Tibial nerve (tissue), 4 donors: ENCODE results near the gene NELFA. TPM values are rescaled to one million over a fixed set of nuclear protein-coding genes. Genes with fewer than 3 reads are reported as not detected.

Experiments used
- DNase-seq, 2 donors: peaks; one replicate each; pipeline ENCODE4 v3.0.0-alpha.2; 2019; ENCODE audit warnings: low spot score in 2 of 2
- H3K27ac ChIP-seq, 4 donors: fragments of 200-600 bp; sonication (generic) in 3 of 4; one replicate each; pipeline ENCODE4 v1.5.1; 2017 to 2019; ENCODE audit warnings: mild to moderate bottlenecking in 1 of 4
- H3K27me3 ChIP-seq, 2 donors: fragments of 200-600 bp; sonication (generic) in 1 of 2; one replicate each; pipeline versions ENCODE4 v1.5.1 to v1.6.0; 2017 to 2019
- H3K36me3 ChIP-seq, 3 donors: fragments of 200-600 bp; sonication (generic); one replicate each; pipeline ENCODE4 v1.5.1; 2018 to 2019
- H3K4me1 ChIP-seq, 4 donors: fragments of 200-600 bp; sonication (generic) in 3 of 4; one replicate each; pipeline ENCODE4 v1.5.1; 2017 to 2019
- H3K4me3 ChIP-seq, 4 donors: fragments of 200-600 bp; sonication (generic) in 3 of 4; one replicate each; pipeline ENCODE4 v1.5.1; 2017 to 2019; ENCODE audit warnings: mild to moderate bottlenecking in 1 of 4, moderate library complexity in 1 of 4
- H3K9me3 ChIP-seq, 4 donors: fragments of 200-600 bp; sonication (generic) in 3 of 4; one replicate each; pipeline ENCODE4 v1.5.1; 2017 to 2019
- CTCF ChIP-seq, 5 experiments: fragments of 200-600 bp in 3 of 5; fragments of 450-650 bp in 2 of 5; sonication (generic) in 3 of 5; IDR thresholded peaks; one replicate each; pipeline ENCODE4 v1.5.1; 2016 to 2019; ENCODE audit warnings: antibody characterized with exemption in 5 of 5, mild to moderate bottlenecking in 3 of 5, moderate library complexity in 2 of 5
- EP300 ChIP-seq, 2 donors: sonication (generic); formaldehyde crosslinking; IDR thresholded peaks; one replicate each; pipeline ENCODE4 v1.6.1; 2017; ENCODE audit warnings: antibody characterized with exemption in 2 of 2, mild to moderate bottlenecking in 1 of 2
- POLR2A ChIP-seq, 2 donors: fragments of 450-650 bp; IDR thresholded peaks; one replicate each; pipeline ENCODE4 v1.6.1; 2017; ENCODE audit warnings: antibody characterized with exemption in 2 of 2, mild to moderate bottlenecking in 2 of 2, moderate library complexity in 2 of 2
- WGBS, 2 donors: methylation state at CpG; one replicate each; pipeline ENCODE4 v1.1.5; 2018; 5-methylcytosine and 5-hydroxymethylcytosine counted together
- total RNA-seq, 4 donors: library from RNA; depleted of rRNA; stranded (reverse); fragments of >200 nt; gene quantifications; one replicate each; pipeline ENCODE4 v1.1.0, GENCODE V29; 2016

Gene NELFA
- total RNA-seq, 4 donors from 2014 or later = 32.9 to 43.1 (median 37.5) TPM

- DNase-seq = no peak
- no peak overlapping the region for H3K4me3 ChIP-seq
- peaks cover 0 to 10% (median 0%) of the 10 kb centered on the region in 4 donors for H3K4me1 ChIP-seq
- no peaks in the 10 kb centered on the region for H3K9me3 ChIP-seq
- WGBS, 2 donors = 89 to 94% methylated on average over 31 to 33 of the region's 33 CpGs
- no peaks in the 10 kb centered on the region for H3K27me3 ChIP-seq
- no peak overlapping the region for H3K27ac ChIP-seq
- TF ChIP-seq CTCF (IDR thresholded peaks at IDR 0.05) = no peak
- no peak for TF ChIP-seq EP300 (IDR thresholded peaks at IDR 0.05)
- TF ChIP-seq POLR2A (IDR thresholded peaks at IDR 0.05) = no peak
- H3K36me3 ChIP-seq = peaks cover 2 to 84% (median 30%) of the 10 kb centered on the region in 3 donors
Observed at GRCh38 chr4:1989533-1990347, 19.0 kb downstream of the NELFA start.

GRCh38 chr4:1988327-1988724 lies 20.4 kb downstream of the NELFA start:
- Histone ChIP-seq H3K36me3 (peaks cover 2 to 95% (median 44%) of the 10 kb centered on the region in 3 donors), H3K4me3 (no peak overlapping the region), H3K27me3 (no peaks in the 10 kb centered on the region), H3K27ac (no peak overlapping the region), H3K4me1 (peaks cover 0 to 10% (median 0%) of the 10 kb centered on the region in 4 donors), H3K9me3 (no peaks in the 10 kb centered on the region)
- DNase-seq = no peak
- no peak for TF ChIP-seq EP300 (IDR thresholded peaks at IDR 0.05)
- TF ChIP-seq CTCF (IDR thresholded peaks at IDR 0.05) = no peak
- no peak for TF ChIP-seq POLR2A (IDR thresholded peaks at IDR 0.05)
- WGBS, 2 donors = 89 to 93% methylated on average over 12 of the region's 12 CpGs

GRCh38 chr4:1987721-1988326 lies 20.9 kb downstream of the NELFA start:
- peaks cover 2 to 100% (median 45%) of the 10 kb centered on the region in 3 donors for H3K36me3 ChIP-seq
- no peak for DNase-seq
- 89 to 90% methylated on average over 24 to 26 of the region's 26 CpGs for WGBS, 2 donors

GRCh38 chr4:1987296-1987695 lies 21.5 kb downstream of the NELFA start:
- no peaks in the 10 kb centered on the region for H3K9me3 ChIP-seq
- H3K4me3 ChIP-seq = no peak overlapping the region
- DNase-seq = no peak
- no peaks in the 10 kb centered on the region for H3K27me3 ChIP-seq
- H3K4me1 ChIP-seq = peaks cover 0 to 3% (median 0%) of the 10 kb centered on the region in 4 donors
- peaks cover 2 to 100% (median 45%) of the 10 kb centered on the region in 3 donors for H3K36me3 ChIP-seq
- TF ChIP-seq EP300 (IDR thresholded peaks at IDR 0.05) (no peak), CTCF (IDR thresholded peaks at IDR 0.05) (no peak), POLR2A (IDR thresholded peaks at IDR 0.05) (no peak)
- no peak overlapping the region for H3K27ac ChIP-seq
- 87 to 95% methylated on average over 6 to 16 of the region's 19 CpGs for WGBS, 2 donors

More at GRCh38 chr4:1987721-1988326, 20.9 kb downstream of the NELFA start:
- Histone ChIP-seq H3K9me3 (no peaks in the 10 kb centered on the region), H3K4me3 (no peak overlapping the region), H3K4me1 (peaks cover 0 to 5% (median 0%) of the 10 kb centered on the region in 4 donors), H3K27ac (no peak overlapping the region), H3K27me3 (no peaks in the 10 kb centered on the region)
- TF ChIP-seq POLR2A (IDR thresholded peaks at IDR 0.05) (no peak), EP300 (IDR thresholded peaks at IDR 0.05) (no peak), CTCF (IDR thresholded peaks at IDR 0.05) (no peak)
